ENCODE results near the gene MGA. TPM values are rescaled to one million over a fixed set of nuclear protein-coding genes. Genes with fewer than 3 reads are reported as not detected.

The MGA gene
- total and polyA plus RNA-seq, 12 donors, result 2.6 to 56.8 (median 37.4) TPM

DNA sequence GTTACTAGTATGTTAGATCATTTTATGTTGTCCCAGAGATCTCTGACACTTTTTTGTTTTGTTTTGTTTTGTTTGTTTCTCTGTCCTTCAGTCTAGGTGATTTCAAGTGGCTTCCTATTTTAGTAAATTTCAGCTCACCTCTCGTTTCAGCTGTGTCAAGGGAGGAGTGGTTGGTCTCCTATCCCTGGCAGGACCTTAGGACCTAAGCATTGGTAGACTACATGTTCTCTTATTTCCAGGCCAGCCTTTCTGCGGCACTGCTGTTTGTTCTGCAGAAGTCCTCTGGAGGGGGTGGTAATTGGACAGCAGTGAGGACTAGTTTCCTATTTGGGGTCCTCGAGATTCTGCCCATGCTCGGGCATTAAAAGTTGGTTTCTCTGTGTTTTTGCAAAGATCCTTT lies 31.8 kb downstream of the MGA start:
- H3K36me3 ChIP-seq (replicated peaks in 1 of 2), result no peaks in the 10 kb centered on the region
- H3K27ac ChIP-seq, result peak overlapping the region; percentile 18 to 76 (median 71)
- H3K9me3 ChIP-seq (replicated peaks in 1 of 3), result no peaks in the 10 kb centered on the region
- DNase-seq, result peak in 1 of 7 donors; percentile 13
- TF ChIP-seq, protein P1, sequence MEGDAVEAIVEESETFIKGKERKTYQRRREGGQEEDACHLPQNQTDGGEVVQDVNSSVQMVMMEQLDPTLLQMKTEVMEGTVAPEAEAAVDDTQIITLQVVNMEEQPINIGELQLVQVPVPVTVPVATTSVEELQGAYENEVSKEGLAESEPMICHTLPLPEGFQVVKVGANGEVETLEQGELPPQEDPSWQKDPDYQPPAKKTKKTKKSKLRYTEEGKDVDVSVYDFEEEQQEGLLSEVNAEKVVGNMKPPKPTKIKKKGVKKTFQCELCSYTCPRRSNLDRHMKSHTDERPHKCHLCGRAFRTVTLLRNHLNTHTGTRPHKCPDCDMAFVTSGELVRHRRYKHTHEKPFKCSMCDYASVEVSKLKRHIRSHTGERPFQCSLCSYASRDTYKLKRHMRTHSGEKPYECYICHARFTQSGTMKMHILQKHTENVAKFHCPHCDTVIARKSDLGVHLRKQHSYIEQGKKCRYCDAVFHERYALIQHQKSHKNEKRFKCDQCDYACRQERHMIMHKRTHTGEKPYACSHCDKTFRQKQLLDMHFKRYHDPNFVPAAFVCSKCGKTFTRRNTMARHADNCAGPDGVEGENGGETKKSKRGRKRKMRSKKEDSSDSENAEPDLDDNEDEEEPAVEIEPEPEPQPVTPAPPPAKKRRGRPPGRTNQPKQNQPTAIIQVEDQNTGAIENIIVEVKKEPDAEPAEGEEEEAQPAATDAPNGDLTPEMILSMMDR (IDR thresholded peaks at IDR 0.05), result no peak
- TF ChIP-seq POLR2A (IDR thresholded peaks at IDR 0.05), result no peak
- peaks cover 8 to 38% of the 10 kb centered on the region in 2 donors for H3K4me1 ChIP-seq (replicated peaks in 1 of 2)
- intact Hi-C loops (cut with DNase I), result loop anchor here in 1 of 2 donors (10.0 kb wide), 1 partner anchor 57 kb away; no protein-coding TSS in a partner anchor
- peak overlapping the region in 1 of 4 donors; percentile 0 for H3K4me3 ChIP-seq
- 52 to 60% (median 54%) methylated on average over 4 of the region's 4 CpGs for WGBS, 4 donors
- H3K27me3 ChIP-seq, result no peaks in the 10 kb centered on the region

- DNase-seq, result no peak
- Histone ChIP-seq H3K9me3 (replicated peaks in 1 of 3) (no peaks in the 10 kb centered on the region), H3K4me3 (no peak overlapping the region), H3K27me3 (no peaks in the 10 kb centered on the region), H3K4me1 (replicated peaks in 1 of 2) (peaks cover 8 to 33% of the 10 kb centered on the region in 2 donors), H3K36me3 (replicated peaks in 1 of 2) (peaks cover 0 to 5% of the 10 kb centered on the region in 2 donors), H3K27ac (no peak overlapping the region)
- 80 to 95% (median 87%) methylated on average over 4 of the region's 4 CpGs for WGBS, 4 donors
- intact Hi-C loops (cut with DNase I), result loop anchor here in 1 of 2 donors (10.0 kb wide), 1 partner anchor 59 kb away; no protein-coding TSS in a partner anchor
- TF ChIP-seq, protein P1 (IDR thresholded peaks at IDR 0.05), result no peak
- TF ChIP-seq POLR2A (IDR thresholded peaks at IDR 0.05), result no peak
Observed at GRCh38 chr15:41693757-41694156, 33.6 kb downstream of the MGA start.

GRCh38 chr15:41695750-41696436 lies 35.7 kb downstream of the MGA start:
- H3K9me3 ChIP-seq (replicated peaks in 1 of 3), result no peaks in the 10 kb centered on the region
- DNase-seq, result peak in 4 of 7 donors; percentile 23 to 45 (median 39)
- TF ChIP-seq, protein P1 (IDR thresholded peaks at IDR 0.05), result peak in 3 of 6 experiments; percentile 13 to 33 (median 17)
- TF ChIP-seq POLR2A (IDR thresholded peaks at IDR 0.05), result no peak
- intact Hi-C loops (cut with DNase I), result loop anchor here in 1 of 2 donors (10.0 kb wide), 1 partner anchor 61 kb away; no protein-coding TSS in a partner anchor
- no peak overlapping the region for H3K4me3 ChIP-seq
- peaks cover 0 to 5% of the 10 kb centered on the region in 2 donors for H3K36me3 ChIP-seq (replicated peaks in 1 of 2)
- WGBS, 4 donors, result 31 to 46% (median 40%) methylated on average over 8 of the region's 8 CpGs
- H3K27me3 ChIP-seq, result no peaks in the 10 kb centered on the region
- peaks cover 13 to 34% of the 10 kb centered on the region in 2 donors for H3K4me1 ChIP-seq (replicated peaks in 1 of 2)
- no peak overlapping the region for H3K27ac ChIP-seq

GRCh38 chr15:41698779-41699178 lies 38.6 kb downstream of the MGA start:
- no peak for DNase-seq
- Histone ChIP-seq H3K36me3 (replicated peaks in 1 of 2) (peaks cover 0 to 5% of the 10 kb centered on the region in 2 donors), H3K4me1 (replicated peaks in 1 of 2) (peaks cover 5 to 17% of the 10 kb centered on the region in 2 donors), H3K4me3 (no peak overlapping the region), H3K9me3 (replicated peaks in 1 of 3) (no peaks in the 10 kb centered on the region), H3K27ac (no peak overlapping the region), H3K27me3 (no peaks in the 10 kb centered on the region)
- TF ChIP-seq, protein P1 (IDR thresholded peaks at IDR 0.05), result no peak
- TF ChIP-seq POLR2A (IDR thresholded peaks at IDR 0.05), result no peak
- intact Hi-C loops (cut with DNase I), result loop anchor here in 1 of 2 donors (10.0 kb wide), 1 partner anchor 64 kb away; no protein-coding TSS in a partner anchor
- WGBS, 4 donors, result 96 to 100% (median 99%) methylated on average over 2 of the region's 2 CpGs
